ELF-1 (cell line): ENCODE data around the gene C11orf42.
A peak's percentile ranks its signal among the peaks of the same experiment; 100 is the strongest.
"Not testable (repeated sequence)": the region's sequence is repeated elsewhere in the genome, so short reads cannot be mapped to it uniquely, and the experiment has no call there.

Experiments
- DNase-seq: peaks from one replicate; pipeline ENCODE4 v3.0.0-alpha.2; 2016; ENCODE audit warnings: low read depth, low spot score

Gene C11orf42

DNA sequence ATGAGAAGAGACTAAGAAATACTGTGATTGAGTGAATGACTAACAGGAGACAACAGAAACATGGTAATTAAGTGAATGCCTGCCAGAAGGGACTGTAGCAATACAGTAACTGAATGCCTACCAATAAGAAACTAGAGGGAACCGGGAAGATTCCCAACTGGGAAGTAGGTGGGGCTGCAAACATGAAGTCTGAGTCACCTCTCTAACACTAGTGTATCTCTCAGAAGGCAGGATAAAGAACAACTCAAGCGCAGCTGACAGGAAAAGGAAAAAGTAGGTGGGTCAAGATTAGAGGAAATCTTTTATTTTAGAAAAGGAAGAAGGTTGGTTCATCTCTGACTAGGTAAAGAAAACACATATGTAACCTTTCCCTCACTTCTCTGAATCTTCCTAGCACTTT, 14.0 kb downstream of the C11orf42 start:
- no peak for DNase-seq

GRCh38 chr11:6223854-6224253, 18.5 kb downstream of the C11orf42 start:
- DNase-seq, result no peak

DNA sequence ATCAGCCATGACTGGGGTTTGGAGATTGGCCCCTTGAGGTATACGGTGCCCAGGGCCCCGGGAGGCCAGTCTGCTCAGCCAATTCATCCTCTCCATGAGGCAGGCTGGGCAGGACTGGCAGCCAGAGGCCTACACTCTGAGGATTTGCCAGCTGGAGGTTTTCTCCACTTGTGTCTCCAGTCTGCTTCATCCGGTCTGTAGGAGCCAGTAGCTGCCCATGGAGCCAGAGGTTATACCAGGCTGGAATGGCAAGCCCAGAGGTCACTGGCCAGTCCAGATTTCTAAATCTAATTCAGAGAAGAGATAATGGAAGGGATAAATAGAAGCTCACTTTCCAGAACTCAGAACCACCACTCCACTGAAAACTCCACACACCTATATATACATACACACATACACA, 19.1 kb downstream of the C11orf42 start:
- DNase-seq, result no peak

GRCh38 chr11:6225024-6225423, 19.7 kb downstream of the C11orf42 start:
- no peak for DNase-seq

GRCh38 chr11:6225896-6226295, 20.5 kb downstream of the C11orf42 start:
- no peak for DNase-seq

DNA sequence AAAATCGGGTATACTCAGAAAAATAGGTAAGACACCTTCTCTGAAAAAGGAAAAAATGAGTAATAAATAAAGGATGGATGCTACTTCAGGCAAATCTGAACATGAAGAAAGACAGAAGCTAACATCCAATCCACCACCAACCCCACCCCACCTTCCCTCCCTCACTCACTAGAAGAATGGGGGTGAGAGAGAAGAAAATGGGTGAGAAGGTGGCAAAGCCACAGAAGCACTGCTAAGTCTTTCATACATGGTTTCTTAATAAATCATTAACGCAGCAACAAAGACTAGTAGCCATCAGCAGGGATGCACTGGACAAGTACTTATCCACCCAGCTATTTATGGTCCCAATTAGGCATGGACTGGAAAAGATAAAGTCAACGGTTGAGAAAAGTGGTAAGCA, 23.2 kb downstream of the C11orf42 start:
- no peak for DNase-seq

- DNase-seq, result no peak
Observed at GRCh38 chr11:6229911-6230310, 24.6 kb downstream of the C11orf42 start.

DNA sequence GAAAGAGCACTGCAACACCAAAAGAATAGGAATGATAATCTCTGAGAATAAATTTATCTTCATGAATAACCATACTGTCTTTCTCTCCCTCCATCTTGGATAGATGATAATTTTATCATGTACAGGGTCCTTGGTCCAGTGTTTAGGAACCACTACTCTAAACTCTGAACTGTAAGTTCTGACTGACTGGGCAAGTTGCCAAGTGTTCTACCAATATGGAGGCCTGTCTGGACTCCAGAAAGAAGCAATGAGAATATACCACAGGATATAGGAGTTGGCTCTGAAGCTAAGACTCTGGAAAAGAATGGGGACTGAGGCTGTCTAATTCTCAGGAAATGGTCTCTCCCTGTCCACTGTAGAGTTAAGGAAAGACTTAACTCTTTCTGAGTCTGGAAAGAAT, 27.5 kb downstream of the C11orf42 start:
- no peak for DNase-seq

DNA sequence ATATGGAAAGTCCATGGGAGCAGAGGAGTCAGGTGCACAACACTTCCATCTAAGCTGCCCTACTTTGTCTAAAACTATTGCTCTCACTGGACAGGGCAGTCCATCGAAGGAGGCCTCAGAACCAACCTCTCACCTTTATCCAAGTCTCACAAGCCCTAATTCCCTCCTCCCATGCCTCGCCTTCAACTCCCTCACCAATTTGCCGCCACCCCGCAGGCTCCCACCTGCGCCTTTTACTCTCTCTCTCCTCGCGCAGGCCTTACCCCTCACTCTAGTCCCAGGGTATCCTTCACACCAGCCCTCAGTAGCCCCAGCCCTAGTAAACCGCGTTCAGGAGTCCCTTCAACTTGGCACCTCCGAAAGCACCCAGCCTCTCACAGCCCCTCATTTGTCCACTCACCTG, 28.6 kb downstream of the C11orf42 start:
- no peak for DNase-seq

DNA sequence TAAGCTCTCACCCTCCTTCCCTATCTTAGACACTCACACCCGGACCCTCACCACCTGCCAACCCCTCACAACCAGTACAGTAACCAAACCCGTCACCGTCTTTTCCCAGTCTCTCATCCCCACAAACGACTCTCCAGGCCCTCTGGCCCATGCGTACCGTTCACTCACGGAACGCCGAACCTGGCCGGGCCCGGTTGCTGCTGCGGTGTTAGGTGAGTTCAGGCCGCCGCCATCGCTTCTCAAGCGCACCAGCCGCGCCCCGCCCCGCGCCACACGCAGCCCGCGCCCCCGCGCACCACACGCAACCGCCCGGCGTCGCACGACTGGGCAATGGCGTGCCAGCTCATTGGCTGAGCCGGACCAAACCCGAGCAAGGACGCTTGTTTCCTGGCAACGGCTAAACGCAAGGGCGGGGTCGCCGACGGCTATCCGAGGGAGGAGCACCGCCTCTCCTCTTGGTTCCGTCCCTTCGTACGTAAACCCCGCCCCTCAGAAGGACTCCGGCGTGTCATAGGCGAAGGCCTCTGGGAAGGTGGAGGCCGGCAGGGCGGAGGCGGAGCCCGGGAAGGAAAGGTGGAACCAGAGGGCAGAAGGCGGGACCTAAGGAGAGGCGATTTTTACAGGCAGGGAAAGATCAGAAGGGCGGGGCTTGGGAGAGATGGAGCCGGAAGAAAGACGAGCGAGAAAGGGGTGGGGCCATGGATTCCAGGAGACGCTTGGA, 29.2 kb downstream of the C11orf42 start, which contains the start of gene FHIP1B:
TSS of gene FHIP1B (minus strand) at position 250 of the 721 bp plus-strand sequence. CDS start 10,120 bp downstream, outside the sequence.
- peak; percentile 100 for DNase-seq

GRCh38 chr11:6237266-6237665, 31.9 kb downstream of the C11orf42 start:
- no peak for DNase-seq

- DNase-seq, result no peak
Observed at GRCh38 chr11:6237761-6238302, 32.5 kb downstream of the C11orf42 start.

GRCh38 chr11:6238902-6239301, 33.5 kb downstream of the C11orf42 start, which contains the start of gene CNGA4:
Gene CNGA4, plus strand, starts transcription at chr11:6239089. Its CDS starts 118 bp downstream, at chr11:6239207.
- DNase-seq, result peak; percentile 66

GRCh38 chr11:6240139-6240538, 34.8 kb downstream of the C11orf42 start:
- no peak for DNase-seq

DNA sequence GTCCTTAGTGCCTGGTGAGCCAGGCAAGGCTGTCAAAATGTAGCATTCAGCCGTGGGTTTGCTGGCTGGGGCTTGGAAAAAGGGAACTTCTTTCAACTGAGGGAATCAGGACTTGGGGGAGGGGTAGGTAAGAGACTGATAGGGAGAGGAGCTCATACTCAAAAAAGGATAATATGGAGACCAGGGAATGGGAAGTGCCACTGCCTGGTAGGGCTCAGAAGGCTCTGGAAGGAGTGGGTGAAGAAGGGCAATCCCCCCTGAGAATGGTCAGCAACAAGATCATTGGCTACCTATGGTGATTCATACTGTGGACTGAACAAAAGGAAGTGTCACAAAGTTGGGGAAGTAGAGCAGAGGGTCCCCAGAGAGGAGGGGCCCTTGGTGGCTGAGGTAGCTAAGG, 35.4 kb downstream of the C11orf42 start:
- DNase-seq, result no peak

DNA sequence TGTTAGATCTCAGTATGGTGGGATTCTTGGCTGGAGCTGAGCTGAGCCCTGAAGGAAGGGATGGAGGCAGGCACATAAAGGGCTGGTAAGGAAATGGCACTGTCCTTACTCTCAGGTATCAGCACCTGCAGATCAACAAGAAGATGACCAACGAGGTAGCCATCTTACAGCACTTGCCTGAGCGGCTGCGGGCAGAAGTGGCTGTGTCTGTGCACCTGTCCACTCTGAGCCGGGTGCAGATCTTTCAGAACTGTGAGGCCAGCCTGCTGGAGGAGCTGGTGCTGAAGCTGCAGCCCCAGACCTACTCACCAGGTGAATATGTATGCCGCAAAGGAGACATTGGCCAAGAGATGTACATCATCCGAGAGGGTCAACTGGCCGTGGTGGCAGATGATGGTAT, 36.0 kb downstream of the C11orf42 start:
- DNase-seq, result no peak

DNA sequence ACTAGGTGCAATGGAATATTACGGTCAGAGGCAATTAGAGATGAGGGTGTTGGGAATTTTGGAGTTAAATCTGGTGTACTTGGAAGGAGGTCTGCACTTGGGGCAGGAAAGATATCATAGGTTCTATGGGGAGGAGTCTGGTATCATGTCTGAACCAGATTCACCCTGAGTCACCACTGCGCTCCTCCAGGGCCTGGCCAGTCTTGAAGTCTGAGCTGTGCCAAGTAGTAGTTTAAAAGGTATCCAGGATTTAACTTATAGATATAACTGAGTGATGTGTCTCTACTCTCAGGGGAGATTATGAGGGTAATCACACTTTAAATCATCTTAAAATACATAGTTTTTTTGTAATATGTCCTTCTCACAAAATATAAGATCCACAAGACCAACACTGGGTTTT, 40.2 kb downstream of the C11orf42 start:
- DNase-seq, result no peak

- DNase-seq, result peak; percentile 26
Observed at GRCh38 chr11:6248248-6248647, 42.9 kb downstream of the C11orf42 start.

DNA sequence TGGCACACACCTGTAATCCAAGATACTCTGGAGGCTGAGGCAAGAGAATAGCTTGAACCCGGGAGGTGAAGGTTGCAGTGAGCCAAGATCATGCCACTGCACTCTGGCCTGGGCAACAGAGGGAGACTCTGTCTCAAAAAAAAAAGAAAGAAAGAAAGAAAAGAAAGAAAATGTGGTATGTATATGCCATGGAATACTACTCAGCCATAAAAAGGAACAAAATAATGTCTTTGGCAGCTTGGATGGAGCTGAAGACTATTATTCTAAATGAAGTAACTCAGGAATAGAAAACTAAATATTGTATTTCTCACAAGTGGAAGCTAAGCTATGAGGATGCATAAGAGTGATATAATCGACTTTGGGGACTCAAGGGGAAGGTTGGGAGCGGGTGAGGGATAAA, 43.5 kb downstream of the C11orf42 start:
- DNase-seq, result not testable (repeated sequence)

DNA sequence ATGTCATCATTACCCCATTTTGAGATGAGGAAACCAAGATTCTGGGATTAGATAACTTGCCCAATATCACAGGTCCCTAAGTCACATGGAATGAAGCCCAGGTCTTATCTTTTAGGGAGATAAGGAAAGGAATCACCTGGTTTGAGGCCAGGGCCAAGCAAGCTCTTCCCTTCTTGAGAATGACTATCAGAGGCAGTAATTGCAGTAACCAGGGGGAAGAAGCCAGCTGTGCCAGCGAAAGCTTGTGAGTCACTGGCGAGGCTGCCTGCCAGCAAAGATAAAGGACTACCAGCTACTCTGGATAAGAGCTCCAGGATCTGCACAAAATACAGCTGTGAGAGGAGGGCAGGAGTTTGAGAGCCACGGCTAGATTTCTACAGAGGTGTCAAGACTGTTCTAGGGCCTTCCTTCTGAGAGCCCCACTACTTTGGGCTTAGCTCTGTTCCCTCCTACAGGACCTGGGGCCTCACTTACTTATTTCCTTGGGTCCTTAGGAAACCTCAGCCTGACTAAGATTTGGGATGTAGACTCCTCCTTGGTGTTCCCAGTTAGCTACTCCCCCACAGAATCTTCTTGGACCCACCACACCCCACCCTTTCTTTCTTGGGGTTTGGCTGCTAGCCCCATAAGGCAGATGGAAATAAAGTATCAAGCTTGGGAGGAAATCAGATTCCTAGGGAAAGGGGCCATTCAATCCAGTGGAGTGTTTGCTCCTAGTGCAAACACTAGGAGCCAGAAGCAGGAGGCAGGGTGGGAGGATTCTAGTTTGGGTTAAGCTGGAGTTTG, 44.6 kb downstream of the C11orf42 start:
- DNase-seq, result peak; percentile 61

DNA sequence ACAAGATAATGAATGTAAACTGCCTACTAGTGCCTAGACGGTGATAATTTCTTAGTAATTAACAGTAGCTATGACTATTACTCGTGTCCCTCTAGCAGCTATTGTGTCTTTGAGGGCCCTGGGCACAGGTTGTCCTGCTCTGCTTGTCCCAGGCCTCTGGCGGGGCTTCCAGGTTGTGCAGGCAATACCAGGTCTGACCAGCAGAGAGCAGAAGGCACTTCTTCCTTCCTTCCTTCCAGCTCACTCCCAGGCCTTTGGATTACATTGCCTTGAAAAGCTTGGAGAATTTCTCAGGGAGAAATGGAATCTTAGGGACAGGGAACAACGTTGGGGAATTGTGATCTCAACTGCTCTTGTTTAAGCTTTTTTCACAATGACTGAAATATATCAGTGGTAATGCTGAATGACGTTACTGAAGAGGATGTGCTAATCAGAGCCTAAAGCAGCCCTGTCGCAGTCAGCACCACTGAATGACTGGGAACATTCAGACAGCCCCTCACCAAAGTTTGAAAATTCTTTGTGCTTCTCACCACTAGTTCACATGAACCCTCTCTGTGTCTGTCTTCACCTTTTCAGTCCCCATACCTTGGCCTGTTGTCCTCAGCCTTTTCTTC, 45.9 kb downstream of the C11orf42 start:
- DNase-seq, result peak; percentile 96

GRCh38 chr11:6251990-6252473, 46.7 kb downstream of the C11orf42 start:
- peak; percentile 30 for DNase-seq
